SK-N-SH treated with all-trans-retinoic acid at 6 μM for 48 hours (cell line): ENCODE results near the gene TAS2R60.

Source experiments
- ATAC-seq: fragments of 200-7000 bp; cut with Tn5 transposase; 3 replicates; pipeline ENCODE4 v1.9.1; 2020; ENCODE audit warnings: mild to moderate bottlenecking, moderate library complexity
- BACH2 ChIP-seq: fragments of 250-450 bp; sonication (Bioruptor Pico); IDR thresholded peaks from 2 replicates; pipeline ENCODE4 v1.9.0; 2021; ENCODE audit warnings: mild to moderate bottlenecking, borderline replicate concordance
- CREB5 ChIP-seq: fragments of 250-450 bp; sonication (Bioruptor Pico); IDR thresholded peaks from 2 replicates; pipeline ENCODE4 v1.5.1; 2020; ENCODE audit warnings: low read depth, mild to moderate bottlenecking, moderate library complexity
- CSRNP3 ChIP-seq: fragments of 250-450 bp; sonication (Bioruptor Pico); IDR thresholded peaks from 2 replicates; pipeline ENCODE4 v1.5.1; 2021; ENCODE audit warnings: mild to moderate bottlenecking, moderate library complexity
- ESRRG ChIP-seq: fragments of 250-450 bp; sonication (Bioruptor Pico); IDR thresholded peaks from 2 replicates; pipeline ENCODE4 v1.6.1; 2021; ENCODE audit warnings: mild to moderate bottlenecking
- GLIS3 ChIP-seq: fragments of 250-450 bp; sonication (Bioruptor Pico); IDR thresholded peaks from 2 replicates; pipeline ENCODE4 v1.5.0; 2020; ENCODE audit warnings: mild to moderate bottlenecking, moderate library complexity
- ISL1 ChIP-seq: fragments of 250-450 bp; sonication (Bioruptor Pico); IDR thresholded peaks from 2 replicates; pipeline ENCODE4 v2.1.2; 2022; ENCODE audit warnings: mild to moderate bottlenecking, moderate library complexity
- OSR1 ChIP-seq: fragments of 250-450 bp; sonication (Bioruptor Pico); IDR thresholded peaks from 2 replicates; pipeline ENCODE4 v1.8.0; 2022; ENCODE audit warnings: moderate library complexity, mild to moderate bottlenecking, inconsistent platforms
- PATZ1 ChIP-seq: fragments of 250-450 bp; sonication (Bioruptor Pico); IDR thresholded peaks from 2 replicates; pipeline ENCODE4 v1.8.0; 2020; ENCODE audit warnings: mild to moderate bottlenecking, moderate library complexity, borderline replicate concordance
- POU6F1 ChIP-seq: fragments of 250-450 bp; sonication (Bioruptor Pico); IDR thresholded peaks from 2 replicates; pipeline ENCODE4 v1.8.0; 2021; ENCODE audit warnings: low read depth, mild to moderate bottlenecking, moderate library complexity, borderline replicate concordance
- PPARA ChIP-seq: fragments of 250-450 bp; sonication (Bioruptor Pico); IDR thresholded peaks from 2 replicates; pipeline ENCODE4 v1.5.0; 2020; ENCODE audit warnings: mild to moderate bottlenecking, borderline replicate concordance
- RARB ChIP-seq: fragments of 250-450 bp; sonication (Bioruptor Pico); IDR thresholded peaks from 2 replicates; pipeline ENCODE4 v1.8.0; 2021; ENCODE audit warnings: mild to moderate bottlenecking, moderate library complexity
- SNAI2 ChIP-seq: fragments of 250-450 bp; sonication (Bioruptor Pico); IDR thresholded peaks from 2 replicates; pipeline ENCODE4 v1.5.0; 2020; ENCODE audit warnings: mild to moderate bottlenecking, moderate library complexity
- TCF4 ChIP-seq: fragments of 250-450 bp; sonication (Bioruptor Pico); IDR thresholded peaks from 2 replicates; pipeline ENCODE4 v1.8.0; 2021; ENCODE audit warnings: mild to moderate bottlenecking, moderate library complexity, borderline replicate concordance
- TOX ChIP-seq: fragments of 250-450 bp; sonication (Bioruptor Pico); IDR thresholded peaks from 2 replicates; pipeline ENCODE4 v1.8.0; 2021; ENCODE audit warnings: mild to moderate bottlenecking, moderate library complexity, borderline replicate concordance
- TSHZ2 ChIP-seq: fragments of 250-450 bp; sonication (Bioruptor Pico); IDR thresholded peaks from 2 replicates; pipeline ENCODE4 v1.5.0; 2020; ENCODE audit warnings: mild to moderate bottlenecking, moderate library complexity
- ZC3H10 ChIP-seq: fragments of 250-450 bp; sonication (Bioruptor Pico); IDR thresholded peaks from 2 replicates; pipeline ENCODE4 v1.5.1; 2021; ENCODE audit warnings: mild to moderate bottlenecking, moderate library complexity
- ZFP3 ChIP-seq: fragments of 250-450 bp; sonication (Bioruptor Pico); IDR thresholded peaks from 2 replicates; pipeline ENCODE4 v1.5.0; 2020; ENCODE audit warnings: mild to moderate bottlenecking, moderate library complexity
- ZNF565 ChIP-seq: fragments of 450-650 bp; formaldehyde crosslinking; conservative IDR thresholded peaks from 2 replicates; pipeline ENCODE4 v1.5.0; 2020; ENCODE audit warnings: low read depth, mild to moderate bottlenecking, moderate library complexity
- ZNF8 ChIP-seq: fragments of 450-650 bp; formaldehyde crosslinking; IDR thresholded peaks from 2 replicates; pipeline ENCODE4 v1.5.0; 2020; ENCODE audit warnings: mild to moderate bottlenecking, moderate library complexity

Gene TAS2R60

DNA sequence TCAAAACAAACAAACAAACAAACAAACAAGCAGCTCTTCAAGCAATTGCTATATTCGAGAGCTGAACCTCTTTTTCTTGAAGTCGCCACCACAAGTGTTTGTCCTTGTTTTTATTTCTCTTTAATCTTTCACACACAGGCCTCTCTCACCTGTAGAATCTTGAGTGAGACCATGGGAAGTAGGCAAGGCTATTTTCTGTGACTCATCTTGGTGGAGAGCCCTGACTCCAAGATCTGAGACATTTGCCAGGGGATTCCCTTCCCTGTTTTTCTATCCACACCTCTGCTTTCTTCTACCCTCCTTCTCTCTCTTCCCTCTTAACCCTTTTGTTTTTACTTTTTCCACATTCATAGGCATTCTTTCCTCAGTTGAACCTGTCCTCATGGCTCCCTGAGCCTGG, 8.0 kb upstream of the TAS2R60 start:
- ATAC-seq = 0 out of 3 replicates have a peak, but pooled peaks have one; percentile 11
- no peak for TF ChIP-seq POU6F1 (CRISPR knock-in tag)
- TF ChIP-seq OSR1 = no peak
- TF ChIP-seq RARB (CRISPR knock-in tag) = no peak
- TF ChIP-seq ISL1 (CRISPR knock-in tag) = no peak
- TF ChIP-seq ESRRG (CRISPR knock-in tag) = no peak
- no peak for TF ChIP-seq CREB5 (CRISPR knock-in tag)
- no peak for TF ChIP-seq GLIS3 (CRISPR knock-in tag)
- TF ChIP-seq TCF4 (CRISPR knock-in tag) = no peak
- TF ChIP-seq ZFP3 = no peak
- no peak for TF ChIP-seq PPARA (CRISPR knock-in tag)
- TF ChIP-seq ZNF565 (CRISPR knock-in tag) = no peak
- TF ChIP-seq TSHZ2 (CRISPR knock-in tag) = no peak
- no peak for TF ChIP-seq PATZ1
- TF ChIP-seq TOX = no peak
- no peak for TF ChIP-seq ZC3H10
- TF ChIP-seq CSRNP3 (CRISPR knock-in tag) = no peak
- TF ChIP-seq SNAI2 (CRISPR knock-in tag) = no peak

GRCh38 chr7:143436325-143436946, 6.8 kb upstream of the TAS2R60 start:
- ATAC-seq = no peak
- TF ChIP-seq GLIS3 (CRISPR knock-in tag) = no peak
- no peak for TF ChIP-seq PATZ1
- TF ChIP-seq ESRRG (CRISPR knock-in tag) = no peak
- TF ChIP-seq PPARA (CRISPR knock-in tag) = no peak
- TF ChIP-seq CREB5 (CRISPR knock-in tag) = no peak
- no peak for TF ChIP-seq SNAI2 (CRISPR knock-in tag)
- TF ChIP-seq OSR1 = no peak
- TF ChIP-seq ZNF565 (CRISPR knock-in tag) = no peak
- TF ChIP-seq BACH2 (CRISPR knock-in tag) = no peak
- no peak for TF ChIP-seq ZNF8 (CRISPR knock-in tag)
- no peak for TF ChIP-seq TSHZ2 (CRISPR knock-in tag)
- no peak for TF ChIP-seq TOX
- TF ChIP-seq, all 23 proteins: peak for 0
